Lung (tissue), 12 donors: Measurements from ENCODE around the gene CHIA. TPM values are rescaled to one million over a fixed set of nuclear protein-coding genes. Genes with fewer than 3 reads are reported as not detected.
"Not testable (repeated sequence)": the region's sequence is repeated elsewhere in the genome, so short reads cannot be mapped to it uniquely, and the experiment has no call there.

Experiments
- ATAC-seq: fragments of 200-7000 bp; cut with Tn5 transposase; one replicate; pipeline ENCODE4 v1.9.1; 2020; ENCODE audit warnings: moderate number of reproducible peaks; ENCODE audit not compliant: insufficient read depth, low FRiP score
- DNase-seq, 3 donors: peaks; one replicate each; pipeline ENCODE4 v3.0.0-alpha.2; 2013 to 2017
- H3K27ac ChIP-seq, 2 donors: one replicate each; pipeline ENCODE4 v1.5.1; 2013; ENCODE audit warnings: mild to moderate bottlenecking in 2 of 2, moderate library complexity in 2 of 2, control low read depth in 1 of 2, inconsistent platforms in 1 of 2, low read depth in 1 of 2, low read length in 1 of 2
- H3K27me3 ChIP-seq, 3 donors: one replicate each; pipeline ENCODE4 v1.5.1; 2013; ENCODE audit warnings: low read length in 2 of 3; ENCODE audit not compliant: control insufficient read depth in 3 of 3, insufficient read depth in 3 of 3
- H3K36me3 ChIP-seq, 4 donors: one replicate each; pipeline ENCODE4 v1.5.1; 2013; ENCODE audit warnings: low read length in 4 of 4, mild to moderate bottlenecking in 1 of 4, moderate library complexity in 1 of 4; ENCODE audit not compliant: control insufficient read depth in 4 of 4, insufficient read depth in 4 of 4
- H3K4me1 ChIP-seq, 5 donors: one replicate each; pipeline ENCODE4 v1.5.1; 2013; ENCODE audit warnings: low read length in 5 of 5, mild to moderate bottlenecking in 2 of 5, moderate library complexity in 1 of 5; ENCODE audit not compliant: control insufficient read depth in 5 of 5, insufficient read depth in 5 of 5
- H3K4me3 ChIP-seq: one replicate; pipeline ENCODE4 v1.5.1; 2013; ENCODE audit warnings: mild to moderate bottlenecking, control low read depth, moderate library complexity
- H3K9ac ChIP-seq, 2 donors: one replicate each; pipeline ENCODE4 v1.5.1; 2013; ENCODE audit warnings: low read length in 2 of 2, control low read depth in 1 of 2; ENCODE audit not compliant: insufficient read depth in 1 of 2
- H3K9me3 ChIP-seq, 4 donors: one replicate each; pipeline ENCODE4 v1.5.1; 2013; ENCODE audit warnings: low read length in 3 of 4, mild to moderate bottlenecking in 1 of 4, moderate library complexity in 1 of 4; ENCODE audit not compliant: control insufficient read depth in 4 of 4, insufficient read depth in 3 of 4
- WGBS, 2 donors: extraction: QIAGEN DNeasy Blood & Tissue Kit; methylation state at CpG; one replicate each; pipeline ENCODE4 v1.1.7; 2013; 5-methylcytosine and 5-hydroxymethylcytosine counted together
- polyA plus RNA-seq, 2 donors: library from polyadenylated mRNA; stranded (reverse); fragments of 200-250 nt; gene quantifications; one replicate each; pipeline ENCODE4 v1.2.1, GENCODE V29; 2013
- total RNA-seq, 2 donors: library from RNA; depleted of rRNA in 1 of 2; stranded (reverse); fragments of >200 nt in 1 of 2; gene quantifications; one replicate each; pipeline ENCODE4 v1.2.1, GENCODE V29; 2014 to 2021
- TF ChIP-seq, protein P1 (sequence below): IDR thresholded peaks from 2 replicates; pipeline ENCODE4 v1.5.1; 2012; ENCODE audit warnings: mild to moderate bottlenecking; ENCODE audit errors: control extremely low read depth, extremely low read depth
- donor health status: control.
- donor health status: control.
- donor health status: Bipolar disorder and iron deficiency.
- donor health status: healthy.
- donor health status: DM: yes; HTN: yes; CAD: no.

CHIA gene
- total and polyA plus RNA-seq, 4 donors, result 0.47 to 11.4 (median 2.4) TPM

DNA sequence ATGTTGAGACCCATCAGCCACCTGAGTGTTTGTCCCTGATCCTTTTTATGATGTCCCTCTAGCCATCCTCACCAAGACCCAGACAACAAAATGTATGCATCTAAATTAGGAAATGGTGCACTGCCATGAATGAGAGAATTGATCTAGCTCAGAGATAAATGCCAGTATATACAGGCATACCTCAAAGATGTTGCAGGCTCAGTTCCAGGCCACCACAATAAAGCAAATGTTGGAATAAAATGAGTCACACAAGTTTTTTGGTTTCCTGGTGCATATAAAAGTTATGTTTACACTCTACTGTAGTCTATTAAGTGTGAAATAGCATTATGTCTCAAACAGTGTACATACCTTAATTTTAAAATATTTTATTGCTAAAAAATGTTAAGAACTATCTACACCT, 63.9 kb downstream of the CHIA start:
- ATAC-seq (no peak), DNase-seq (no peak)
- peaks cover 0 to 2% (median 0%) of the 10 kb centered on the region in 4 donors for H3K9me3 ChIP-seq
- peaks cover 0 to 1% (median 0%) of the 10 kb centered on the region in 5 donors for H3K4me1 ChIP-seq
- TF ChIP-seq, protein P1, sequence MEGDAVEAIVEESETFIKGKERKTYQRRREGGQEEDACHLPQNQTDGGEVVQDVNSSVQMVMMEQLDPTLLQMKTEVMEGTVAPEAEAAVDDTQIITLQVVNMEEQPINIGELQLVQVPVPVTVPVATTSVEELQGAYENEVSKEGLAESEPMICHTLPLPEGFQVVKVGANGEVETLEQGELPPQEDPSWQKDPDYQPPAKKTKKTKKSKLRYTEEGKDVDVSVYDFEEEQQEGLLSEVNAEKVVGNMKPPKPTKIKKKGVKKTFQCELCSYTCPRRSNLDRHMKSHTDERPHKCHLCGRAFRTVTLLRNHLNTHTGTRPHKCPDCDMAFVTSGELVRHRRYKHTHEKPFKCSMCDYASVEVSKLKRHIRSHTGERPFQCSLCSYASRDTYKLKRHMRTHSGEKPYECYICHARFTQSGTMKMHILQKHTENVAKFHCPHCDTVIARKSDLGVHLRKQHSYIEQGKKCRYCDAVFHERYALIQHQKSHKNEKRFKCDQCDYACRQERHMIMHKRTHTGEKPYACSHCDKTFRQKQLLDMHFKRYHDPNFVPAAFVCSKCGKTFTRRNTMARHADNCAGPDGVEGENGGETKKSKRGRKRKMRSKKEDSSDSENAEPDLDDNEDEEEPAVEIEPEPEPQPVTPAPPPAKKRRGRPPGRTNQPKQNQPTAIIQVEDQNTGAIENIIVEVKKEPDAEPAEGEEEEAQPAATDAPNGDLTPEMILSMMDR, result no peak
- H3K27ac ChIP-seq, result no peak overlapping the region
- H3K9ac ChIP-seq, result no peak overlapping the region
- no peak overlapping the region for H3K4me3 ChIP-seq
- H3K27me3 ChIP-seq, result no peaks in the 10 kb centered on the region
- no peaks in the 10 kb centered on the region for H3K36me3 ChIP-seq

DNA sequence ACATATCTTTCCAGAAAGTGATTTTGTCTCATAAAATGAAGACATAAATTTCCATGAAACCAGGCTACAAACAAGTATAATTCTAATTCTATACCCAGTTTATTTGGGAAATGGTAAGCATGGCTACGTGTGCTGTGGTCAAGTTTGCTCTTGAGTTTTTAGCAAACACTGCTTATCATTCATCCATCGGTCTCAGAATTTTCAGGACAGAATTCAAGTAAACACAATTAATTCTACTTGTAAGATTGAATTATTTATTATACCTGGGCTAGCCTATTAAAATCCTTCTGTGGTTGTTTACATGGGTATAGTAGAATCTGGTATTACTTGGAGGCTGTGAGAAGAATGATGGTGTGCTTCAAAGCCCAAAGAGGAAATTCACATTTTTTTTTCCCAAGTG, 68.3 kb downstream of the CHIA start:
- Histone ChIP-seq H3K9ac (no peak overlapping the region), H3K27ac (no peak overlapping the region), H3K9me3 (no peaks in the 10 kb centered on the region), H3K4me3 (no peak overlapping the region), H3K36me3 (no peaks in the 10 kb centered on the region), H3K4me1 (peaks cover 0 to 1% (median 0%) of the 10 kb centered on the region in 5 donors), H3K27me3 (no peaks in the 10 kb centered on the region)
- ATAC-seq (no peak), DNase-seq (no peak)
- TF ChIP-seq, protein P1, result no peak
- 61 to 90% methylated on average over 2 of the region's 2 CpGs for whole genome bisulfite sequencing, 2 donors

DNA sequence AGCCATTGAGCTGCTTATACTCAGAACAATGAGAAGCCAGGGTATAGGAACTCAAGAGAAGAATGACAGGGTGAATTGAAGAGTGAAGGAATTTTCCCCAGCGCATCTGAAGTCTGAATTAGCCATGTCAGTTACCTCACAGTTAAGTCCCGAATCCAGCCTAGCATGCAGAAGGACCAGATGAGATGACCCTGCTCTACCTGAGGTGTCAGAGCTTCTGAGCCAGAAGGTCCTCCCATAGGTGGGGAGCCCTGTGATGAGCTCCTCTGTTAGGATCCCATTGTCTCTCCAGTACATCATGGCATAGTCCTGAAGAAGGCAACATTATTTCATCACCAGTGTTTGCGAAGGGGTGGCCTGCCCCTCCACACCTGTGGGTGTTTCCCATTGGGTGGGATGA, 68.7 kb downstream of the CHIA start:
- WGBS, 2 donors, result 95 to 96% methylated on average over 3 of the region's 3 CpGs
- TF ChIP-seq, protein P1, result no peak
- ATAC-seq, result no peak

DNA sequence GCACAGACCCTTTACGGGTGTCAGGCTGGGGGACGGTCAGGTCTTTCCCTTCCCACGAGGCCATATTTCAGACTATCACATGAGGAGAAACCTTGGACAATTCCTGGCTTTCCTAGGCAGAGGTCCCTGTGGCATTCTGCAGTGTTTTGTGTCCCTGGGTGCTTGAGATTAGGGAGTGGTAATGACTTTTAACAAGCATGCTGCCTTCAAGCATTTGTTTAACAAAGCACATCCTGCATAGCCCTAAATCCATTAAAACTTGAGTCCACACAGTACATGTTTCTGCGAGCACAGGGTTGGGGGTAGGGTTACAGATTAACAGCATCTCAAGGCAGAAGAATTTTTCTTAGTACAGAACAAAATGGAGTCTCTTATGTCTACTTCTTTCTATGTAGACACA, 69.6 kb downstream of the CHIA start:
- not testable (repeated sequence) for H3K4me1 ChIP-seq, DNase-seq, H3K27ac ChIP-seq, H3K9ac ChIP-seq, H3K27me3 ChIP-seq, H3K36me3 ChIP-seq, ATAC-seq, H3K9me3 ChIP-seq, H3K4me3 ChIP-seq
- 42 to 52% methylated on average over 4 of the region's 4 CpGs for WGBS, 2 donors

More for the DNA sequence above, 68.7 kb downstream of the CHIA start:
- Histone ChIP-seq H3K9me3 (no peaks in the 10 kb centered on the region), H3K36me3 (no peaks in the 10 kb centered on the region), H3K4me3 (no peak overlapping the region), H3K9ac (no peak overlapping the region), H3K27me3 (no peaks in the 10 kb centered on the region), H3K27ac (no peak overlapping the region), H3K4me1 (peaks cover 0 to 1% (median 0%) of the 10 kb centered on the region in 5 donors)
- DNase-seq, result no peak
